PC-9 (cell line): Measurements from ENCODE around the gene HOXD4.

Experiments
- CTCF ChIP-seq: fragments of 200-600 bp; sonication (generic); conservative IDR thresholded peaks from 2 replicates; pipeline ENCODE4 v1.6.1; 2017; ENCODE audit warnings: mixed run types, antibody characterized with exemption, mild to moderate bottlenecking, moderate library complexity
- EZH2 ChIP-seq: fragments of 200-600 bp; sonication (generic); IDR thresholded peaks from 2 replicates; pipeline ENCODE4 v1.8.0; 2017; ENCODE audit warnings: antibody characterized with exemption, low read depth

- TF ChIP-seq CTCF (no peak), EZH2 (no peak)
These were observed 28.5 kb upstream of the HOXD4 start, which contains the start of gene HOXD9 for GRCh38 chr2:176122683-176123410.
